Hippocampal formation (tissue), 2 donors: ENCODE measurements around the gene NEU3.
"Not testable (repeated sequence)": the region's sequence is repeated elsewhere in the genome, so short reads cannot be mapped to it uniquely, and the experiment has no call there.

Experiments used
- DNase-seq, 2 donors: peaks; one replicate each; lab custom pipeline; 2025; lab: John Stamatoyannopoulos, UW

The NEU3 gene

DNA sequence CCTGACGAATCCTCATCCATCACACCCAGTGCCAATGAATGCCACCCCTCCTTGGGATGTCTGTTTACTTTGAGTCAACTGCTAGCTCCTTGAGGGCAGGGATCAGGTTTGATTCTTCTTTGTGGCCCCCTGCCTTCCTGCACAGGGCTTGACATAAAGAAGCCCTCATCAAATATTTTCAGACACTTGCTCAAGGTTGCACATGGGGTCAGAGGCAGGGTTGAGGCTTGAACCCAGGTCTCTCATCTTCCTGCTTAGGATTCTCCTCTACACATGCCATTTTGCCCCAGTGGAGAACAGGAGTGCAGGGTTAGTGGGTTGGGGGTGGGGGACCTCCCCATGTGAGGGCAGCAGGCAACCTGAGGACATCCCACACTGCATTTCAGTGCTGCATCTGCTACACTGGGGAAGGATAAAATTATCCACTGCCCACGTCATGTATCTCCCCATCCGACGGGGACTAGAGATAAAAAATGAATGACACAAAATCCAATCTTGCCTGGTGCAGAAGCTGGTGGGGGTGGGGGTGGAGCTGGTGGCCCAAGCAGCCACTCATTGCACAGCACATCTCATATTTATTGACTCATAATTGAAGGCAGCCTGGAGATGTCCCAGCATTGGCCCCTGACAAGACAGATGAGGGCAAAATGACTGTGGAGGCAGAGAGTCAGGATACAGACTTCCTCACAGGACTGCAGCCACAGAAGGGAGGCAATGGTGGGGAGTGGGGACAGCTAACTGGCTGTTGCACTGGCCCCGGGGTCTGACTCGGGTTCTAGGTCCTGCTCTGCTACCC is 41.3 kb downstream of the NEU3 start:
- no peak for DNase-seq

- DNase-seq, result peak in 1 of 2 donors; percentile 4
Measured at GRCh38 chr11:75031224-75031753, 42.6 kb downstream of the NEU3 start.

GRCh38 chr11:75031771-75032549 is 43.2 kb downstream of the NEU3 start:
- DNase-seq, result peak; percentile 3 to 39

GRCh38 chr11:75032550-75032935 is 43.8 kb downstream of the NEU3 start:
- no peak for DNase-seq

GRCh38 chr11:75033916-75034315 is 45.2 kb downstream of the NEU3 start:
- DNase-seq, result no peak

- DNase-seq, result no peak
Measured at GRCh38 chr11:75035256-75035655, 46.5 kb downstream of the NEU3 start.

GRCh38 chr11:75035911-75036565 is 47.3 kb downstream of the NEU3 start:
- no peak for DNase-seq

DNA sequence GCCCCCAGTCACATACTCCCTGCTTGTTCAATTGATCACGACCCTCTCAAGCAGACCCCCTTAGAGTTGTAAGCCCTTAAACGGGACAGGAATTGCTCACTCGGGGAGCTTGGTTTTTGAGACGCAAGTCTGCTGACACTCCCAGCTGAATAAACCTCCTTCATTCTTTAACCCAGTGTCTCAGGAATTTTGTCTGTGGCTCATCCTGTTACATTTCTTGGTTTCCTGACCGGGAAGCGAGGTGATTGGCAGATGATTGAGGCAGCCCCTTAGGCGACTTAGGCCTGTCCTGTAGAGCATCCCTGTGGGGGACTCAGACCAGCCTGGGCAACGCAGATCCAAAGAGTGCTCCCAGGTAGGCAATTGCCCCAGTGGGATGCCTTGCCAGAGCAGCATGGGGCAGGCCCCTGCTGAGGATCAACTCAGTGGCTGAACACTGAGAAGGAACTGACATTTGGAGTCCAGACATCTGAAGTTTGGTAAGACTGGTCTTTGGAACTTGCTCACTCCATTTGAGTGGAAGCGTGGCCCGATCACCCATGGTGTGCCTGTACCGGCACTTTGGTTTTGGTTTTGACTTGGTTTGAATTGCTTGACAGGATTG is 51.5 kb downstream of the NEU3 start:
- DNase-seq, result no peak

- no peak for DNase-seq
Measured at GRCh38 chr11:75041263-75041662, 52.5 kb downstream of the NEU3 start.

GRCh38 chr11:75041821-75042220 is 53.1 kb downstream of the NEU3 start:
- not testable (repeated sequence) for DNase-seq

DNA sequence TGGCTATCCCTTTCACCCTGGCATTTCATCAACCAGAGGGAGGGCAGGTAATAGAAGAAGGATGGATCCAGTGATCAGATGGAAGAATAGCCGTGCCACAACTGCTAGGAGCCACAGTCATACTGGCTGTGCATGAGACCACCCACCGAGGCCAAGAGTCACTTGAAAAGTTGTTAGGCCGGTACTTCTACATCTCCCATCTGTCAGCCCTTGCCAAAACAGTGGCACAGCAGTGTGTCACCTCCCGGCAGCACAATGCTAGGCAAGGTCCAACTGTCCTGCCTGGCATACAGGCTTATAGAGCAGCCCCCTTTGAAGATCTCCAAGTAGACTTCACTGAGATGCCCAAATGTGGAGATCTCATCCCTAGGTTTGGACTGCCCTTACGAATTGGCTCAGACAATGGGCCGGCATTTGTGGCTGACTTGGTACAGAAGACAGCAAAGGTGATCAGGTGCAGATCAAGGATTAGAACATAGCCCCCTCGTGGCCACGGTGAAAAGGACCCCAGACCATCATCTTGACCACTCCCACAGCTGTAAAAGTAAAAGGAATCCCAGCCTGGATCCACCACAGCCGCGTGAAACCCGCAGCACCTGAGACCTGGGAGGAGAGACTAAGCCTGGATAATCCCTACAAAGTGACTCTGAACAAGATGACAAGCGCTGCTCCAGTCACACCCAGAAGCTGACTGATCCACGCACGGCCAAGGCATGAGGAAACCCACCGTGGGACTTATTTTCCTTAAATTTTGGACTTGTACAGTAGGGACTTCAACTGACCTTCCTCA is 55.8 kb downstream of the NEU3 start:
- DNase-seq, result not testable (repeated sequence)

DNA sequence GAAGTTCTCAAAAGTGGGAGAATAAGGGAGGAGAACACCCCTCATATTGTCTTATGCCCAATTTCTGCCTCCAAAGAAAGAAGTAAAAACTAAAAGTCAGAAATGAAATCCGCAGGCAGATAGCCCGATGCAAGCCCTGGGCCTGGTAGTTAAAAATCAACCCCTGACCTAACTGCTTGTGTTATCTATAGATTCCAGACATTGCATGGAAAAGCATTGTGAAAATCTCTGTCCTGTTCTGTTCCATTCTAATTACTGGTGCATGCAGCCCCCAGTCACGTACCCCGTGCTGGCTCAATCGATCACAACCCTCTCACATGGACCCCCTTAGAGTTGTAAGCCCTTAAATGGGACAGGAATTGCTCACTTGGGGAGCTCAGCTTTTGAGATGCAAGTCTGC is 57.9 kb downstream of the NEU3 start:
- not testable (repeated sequence) for DNase-seq

- DNase-seq, result no peak
Measured at GRCh38 chr11:75047191-75047590, 58.5 kb downstream of the NEU3 start.

DNA sequence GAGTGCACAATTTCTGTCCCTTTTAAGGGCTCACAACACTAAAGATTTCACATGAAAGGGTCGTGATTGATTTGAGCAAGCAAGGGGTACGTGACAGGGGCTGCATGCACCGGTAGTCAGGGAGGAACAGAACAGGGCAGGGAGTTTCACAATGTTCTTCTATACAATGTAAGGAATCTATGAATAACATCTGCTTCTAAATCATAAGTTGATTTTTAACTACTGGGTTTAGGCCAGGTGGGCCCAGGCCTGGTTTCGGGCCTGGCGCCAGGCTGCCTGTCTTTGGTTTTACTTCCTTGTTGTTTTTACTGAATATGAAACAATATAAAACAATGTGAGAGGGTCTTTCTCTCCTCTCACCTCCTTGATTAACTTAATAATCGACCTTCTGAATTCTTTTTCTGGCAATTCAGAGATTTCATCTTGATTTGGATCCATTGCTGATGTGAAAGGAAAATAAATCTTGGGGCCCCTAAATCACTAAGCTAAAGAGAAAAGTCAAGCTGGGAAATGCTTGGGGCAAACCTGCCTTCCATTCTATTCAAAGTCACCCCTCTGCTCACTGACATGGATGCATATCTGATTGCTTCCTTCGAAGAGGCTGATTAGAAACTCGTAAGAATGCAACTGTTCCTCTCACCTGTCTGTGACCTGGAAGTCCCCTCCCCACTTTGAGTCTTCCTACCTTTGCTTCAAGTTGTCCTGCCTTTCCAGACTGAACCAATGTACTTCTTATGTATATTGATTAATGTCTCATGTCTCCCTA is 61.0 kb downstream of the NEU3 start:
- DNase-seq, result not testable (repeated sequence)

DNA sequence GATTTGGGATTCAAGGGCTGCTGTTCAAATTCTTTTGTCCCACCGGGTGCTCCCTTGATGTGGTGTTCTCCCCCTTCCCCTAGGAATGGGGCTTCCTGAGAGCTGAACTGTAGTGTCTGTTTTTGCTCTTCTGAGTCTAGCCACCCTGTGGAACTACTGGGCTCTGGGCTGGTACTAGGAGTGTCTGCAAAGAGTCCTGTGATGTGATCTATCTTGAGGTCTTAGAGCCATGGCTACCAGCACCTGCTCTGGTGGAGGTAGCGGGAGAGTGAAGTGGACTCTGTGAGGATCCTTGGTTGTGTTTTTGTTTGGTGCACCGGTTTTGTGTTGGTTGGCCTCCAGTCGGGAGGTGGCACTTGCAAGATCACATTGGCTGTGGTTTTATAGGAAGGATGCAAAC is 61.8 kb downstream of the NEU3 start:
- DNase-seq, result no peak

DNA sequence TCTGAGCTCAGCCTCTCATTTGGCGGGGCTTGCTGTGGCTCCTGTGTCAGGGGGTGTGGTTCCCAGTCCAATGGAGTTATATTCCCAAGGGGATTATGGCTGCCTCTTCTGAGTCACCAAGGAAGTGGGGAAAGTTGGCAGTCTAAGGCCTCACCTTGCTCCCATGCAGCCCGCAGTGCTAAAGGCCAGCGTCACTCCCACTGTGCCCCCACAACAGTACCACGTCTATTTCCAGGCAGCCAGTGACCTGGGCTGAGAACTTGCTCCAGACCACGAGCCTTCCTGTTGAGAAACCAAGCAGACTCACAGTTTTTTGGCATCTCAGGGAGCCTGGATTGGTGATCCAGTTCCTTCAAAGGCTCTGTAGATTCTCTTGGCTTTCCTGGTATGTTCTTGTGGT is 62.3 kb downstream of the NEU3 start:
- DNase-seq, result no peak

GRCh38 chr11:75052457-75052856 is 63.7 kb downstream of the NEU3 start:
- no peak for DNase-seq

DNA sequence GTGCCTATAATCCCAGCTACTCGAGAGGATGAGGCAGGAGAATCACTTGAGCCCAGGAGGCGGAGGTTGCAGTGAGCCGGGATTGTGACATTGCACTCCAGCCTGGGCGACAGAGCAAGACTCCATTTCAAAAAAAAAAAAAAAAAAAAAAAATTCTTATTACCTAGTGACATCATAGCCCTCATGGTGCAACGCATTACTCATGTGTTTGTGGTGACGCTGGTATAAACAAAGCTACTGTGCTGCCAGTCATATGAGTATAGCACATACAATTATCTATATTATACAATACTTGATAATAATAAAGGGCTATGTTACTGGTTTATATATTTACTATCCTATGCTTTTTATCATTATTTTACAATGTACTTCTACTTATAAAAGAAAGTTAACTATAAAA is 66.8 kb downstream of the NEU3 start:
- DNase-seq, result no peak

GRCh38 chr11:75056814-75057213 is 68.1 kb downstream of the NEU3 start:
- no peak for DNase-seq

DNA sequence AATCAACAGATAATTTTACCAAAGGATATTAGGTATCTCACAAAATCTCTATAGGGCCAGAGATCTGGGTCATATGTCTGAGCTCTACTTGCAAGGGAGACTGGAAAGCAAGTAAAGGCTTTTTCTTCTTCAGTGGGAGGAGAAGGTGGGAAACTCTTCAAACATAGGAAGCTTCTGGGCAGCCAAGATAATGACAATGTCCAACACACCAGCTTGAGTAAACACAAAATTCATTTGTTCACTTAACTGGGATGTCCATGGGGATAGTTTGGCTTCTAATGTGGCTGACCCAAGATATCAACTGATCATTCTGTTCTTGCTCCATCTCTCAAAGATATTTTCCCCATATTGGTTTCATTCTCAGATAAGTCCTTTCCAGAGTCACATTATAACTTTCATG is 70.6 kb downstream of the NEU3 start:
- no peak for DNase-seq
